ENCODE data around the gene MED29. TPM values are rescaled to one million over a fixed set of nuclear protein-coding genes. Genes with fewer than 3 reads are reported as not detected.

The MED29 gene
- polyA plus RNA-seq, 4 donors = 34.1 to 42.3 (median 38.4) TPM

- no peak for DNase-seq (ENCODE audit: low read depth in 4 of 4, low spot score in 3 of 4)
These were observed 6.5 kb downstream of the MED29 start for GRCh38 chr19:39397360-39398296.

- DNase-seq (ENCODE audit: low read depth in 4 of 4, low spot score in 3 of 4) = no peak
These were observed 7.2 kb downstream of the MED29 start for GRCh38 chr19:39398297-39398864.

- no peak for DNase-seq (ENCODE audit: low read depth in 4 of 4, low spot score in 3 of 4)
These were observed 8.5 kb downstream of the MED29 start for GRCh38 chr19:39399668-39400050.

GRCh38 chr19:39400061-39400460, 8.9 kb downstream of the MED29 start:
- DNase-seq (ENCODE audit: low read depth in 4 of 4, low spot score in 3 of 4) = no peak

GRCh38 chr19:39401070-39401548, 9.9 kb downstream of the MED29 start:
- DNase-seq (ENCODE audit: low read depth in 4 of 4, low spot score in 3 of 4) = no peak

GRCh38 chr19:39401549-39402345, 10.6 kb downstream of the MED29 start:
- DNase-seq (ENCODE audit: low read depth in 4 of 4, low spot score in 3 of 4) = no peak

GRCh38 chr19:39402346-39403300, 11.4 kb downstream of the MED29 start:
- DNase-seq (ENCODE audit: low read depth in 4 of 4, low spot score in 3 of 4) = peak in 2 of 4 donors; percentile 84

- DNase-seq (ENCODE audit: low read depth in 4 of 4, low spot score in 3 of 4) = peak in 2 of 4 donors; percentile 79 to 88
These were observed 12.4 kb downstream of the MED29 start for GRCh38 chr19:39403331-39404312.

- DNase-seq (ENCODE audit: low read depth in 4 of 4, low spot score in 3 of 4) = no peak
These were observed 14.2 kb downstream of the MED29 start for GRCh38 chr19:39405261-39405957.

- no peak for DNase-seq (ENCODE audit: low read depth in 4 of 4, low spot score in 3 of 4)
These were observed 14.9 kb downstream of the MED29 start for GRCh38 chr19:39405958-39406655.

GRCh38 chr19:39406656-39407409, 15.7 kb downstream of the MED29 start, which contains the start of gene ZFP36:
Gene ZFP36, plus strand, starts transcription at chr19:39406847. Its CDS starts 58 bp downstream, at chr19:39406905.
- DNase-seq (ENCODE audit: low read depth in 4 of 4, low spot score in 3 of 4) = peak in 2 of 4 donors; percentile 69 to 72

GRCh38 chr19:39407410-39407659, 16.2 kb downstream of the MED29 start:
- no peak for DNase-seq (ENCODE audit: low read depth in 4 of 4, low spot score in 3 of 4)

GRCh38 chr19:39407660-39408391, 16.6 kb downstream of the MED29 start:
- DNase-seq (ENCODE audit: low read depth in 4 of 4, low spot score in 3 of 4) = no peak

- DNase-seq (ENCODE audit: low read depth in 4 of 4, low spot score in 3 of 4) = no peak
These were observed 17.4 kb downstream of the MED29 start for GRCh38 chr19:39408392-39409207.

- no peak for DNase-seq (ENCODE audit: low read depth in 4 of 4, low spot score in 3 of 4)
These were observed 18.2 kb downstream of the MED29 start for GRCh38 chr19:39409208-39410016.

All from left renal pelvis (tissue), 4 donors.